ENCODE data around the gene RBM20. TPM values are rescaled to one million over a fixed set of nuclear protein-coding genes. Genes with fewer than 3 reads are reported as not detected.

RBM20 gene
- total and polyA plus RNA-seq, 2 experiments from 2014 or later = 3.7 to 4.0 TPM

- Histone ChIP-seq H3K9me2 (replicated peaks; ENCODE audit: insufficient read depth) (no peaks in the 10 kb centered on the region), H3K27me3 (no peaks in the 10 kb centered on the region), H3K9me3 (ENCODE audit: low read depth) (no peaks in the 10 kb centered on the region), H3K4me3 (no peak overlapping the region), H3K79me2 (no peaks in the 10 kb centered on the region), H3K36me3 (replicated peaks; ENCODE audit: insufficient read depth, low read depth) (no peaks in the 10 kb centered on the region), H2AFZ (no peak overlapping the region), H3K4me2 (no peak overlapping the region), H3K27ac (no peak overlapping the region), H4K20me1 (ENCODE audit: insufficient read depth, poor library complexity, severe bottlenecking) (no peaks in the 10 kb centered on the region), H3K4me1 (ENCODE audit: insufficient read depth) (peaks cover 3% of the 10 kb centered on the region)
- no peak for DNase-seq (ENCODE audit: low spot score)
- no peak for TF ChIP-seq EZH2phosphoT487 (IDR thresholded peaks at IDR 0.05; ENCODE audit: low read depth, severe bottlenecking, unreplicated experiment)
- TF ChIP-seq EZH2 (IDR thresholded peaks at IDR 0.05; ENCODE audit: borderline replicate concordance) = no peak
- TF ChIP-seq CTCF (IDR thresholded peaks at IDR 0.05; ENCODE audit: poor library complexity) = no peak
Measured at GRCh38 chr10:110628161-110628560, 16.0 kb upstream of the RBM20 start.

- TF ChIP-seq EZH2 (IDR thresholded peaks at IDR 0.05; ENCODE audit: borderline replicate concordance) = no peak
- no peak for TF ChIP-seq CTCF (IDR thresholded peaks at IDR 0.05; ENCODE audit: poor library complexity)
- TF ChIP-seq EZH2phosphoT487 (IDR thresholded peaks at IDR 0.05; ENCODE audit: low read depth, severe bottlenecking, unreplicated experiment) = no peak
- Histone ChIP-seq H4K20me1 (ENCODE audit: insufficient read depth, poor library complexity, severe bottlenecking) (no peaks in the 10 kb centered on the region), H2AFZ (no peak overlapping the region), H3K4me2 (no peak overlapping the region), H3K27me3 (no peaks in the 10 kb centered on the region), H3K36me3 (replicated peaks; ENCODE audit: insufficient read depth, low read depth) (no peaks in the 10 kb centered on the region), H3K9me3 (ENCODE audit: low read depth) (no peaks in the 10 kb centered on the region), H3K27ac (no peak overlapping the region), H3K9me2 (replicated peaks; ENCODE audit: insufficient read depth) (no peaks in the 10 kb centered on the region), H3K4me1 (ENCODE audit: insufficient read depth) (peaks cover 3% of the 10 kb centered on the region), H3K4me3 (no peak overlapping the region), H3K79me2 (no peaks in the 10 kb centered on the region)
- peak; percentile 26 for DNase-seq (ENCODE audit: low spot score)
- WGBS (ENCODE audit: low lambda C conversion rate, missing lambda C conversion rate) = 34% methylated on average over 3 of the region's 3 CpGs
Measured at GRCh38 chr10:110629680-110630191, 14.4 kb upstream of the RBM20 start.

GRCh38 chr10:110631934-110632333 is 12.2 kb upstream of the RBM20 start:
- Histone ChIP-seq H3K9me2 (replicated peaks; ENCODE audit: insufficient read depth) (no peaks in the 10 kb centered on the region), H3K27ac (no peak overlapping the region), H2AFZ (no peak overlapping the region), H3K4me2 (no peak overlapping the region), H4K20me1 (ENCODE audit: insufficient read depth, poor library complexity, severe bottlenecking) (no peaks in the 10 kb centered on the region), H3K4me1 (ENCODE audit: insufficient read depth) (peaks cover 3% of the 10 kb centered on the region), H3K27me3 (no peaks in the 10 kb centered on the region), H3K79me2 (no peaks in the 10 kb centered on the region), H3K9me3 (ENCODE audit: low read depth) (no peaks in the 10 kb centered on the region), H3K4me3 (no peak overlapping the region), H3K36me3 (replicated peaks; ENCODE audit: insufficient read depth, low read depth) (no peaks in the 10 kb centered on the region)
- TF ChIP-seq EZH2 (IDR thresholded peaks at IDR 0.05; ENCODE audit: borderline replicate concordance) (no peak), EZH2phosphoT487 (IDR thresholded peaks at IDR 0.05; ENCODE audit: low read depth, severe bottlenecking, unreplicated experiment) (no peak), CTCF (IDR thresholded peaks at IDR 0.05; ENCODE audit: poor library complexity) (no peak)
- no peak for DNase-seq (ENCODE audit: low spot score)

Data from hepatocyte (in vitro differentiated cells).